OCI-LY3 (cell line): ENCODE measurements around the gene IMMP2L.
"Not testable (repeated sequence)": the region's sequence is repeated elsewhere in the genome, so short reads cannot be mapped to it uniquely, and the experiment has no call there.

Experiments used
- H2AFZ ChIP-seq: fragments of 200-600, 300-600 bp; shearing (Covaris generic); 2 replicates; pipeline ENCODE4 v1.6.0; 2014; ENCODE audit warnings: antibody characterized with exemption, low read depth, low read length
- H3K27ac ChIP-seq: fragments of 200-600, 300-600 bp; sonication (generic); 2 replicates; pipeline ENCODE4 v1.5.1; 2014; ENCODE audit warnings: mild to moderate bottlenecking, low read length, moderate library complexity, mixed read lengths
- H3K27me3 ChIP-seq: fragments of 200-600, 300-600 bp; sonication (generic); 2 replicates; pipeline ENCODE4 v1.6.1; 2014; ENCODE audit warnings: low read depth, low read length, mixed read lengths
- H3K36me3 ChIP-seq: fragments of 200-600, 300-600 bp; sonication (generic); replicated peaks from 2 replicates; pipeline ENCODE3; 2014; ENCODE audit warnings: low read depth, low read length, mixed read lengths
- H3K4me1 ChIP-seq: fragments of 300-600, 200-600 bp; sonication (generic); 2 replicates; pipeline ENCODE4 v1.6.1; 2014; ENCODE audit warnings: low read length, mixed read lengths
- H3K4me2 ChIP-seq: fragments of 200-600, 300-600 bp; sonication (generic); 2 replicates; pipeline ENCODE4 v1.6.1; 2014; ENCODE audit warnings: low read length, mixed read lengths
- H3K4me3 ChIP-seq: fragments of 300-600, 200-600 bp; sonication (generic); 2 replicates; pipeline ENCODE4 v1.5.1; 2014; ENCODE audit warnings: antibody characterized with exemption, mild to moderate bottlenecking, low read length, moderate library complexity
- H3K79me2 ChIP-seq: fragments of 300-600, 200-600 bp; shearing (Covaris generic); 2 replicates; pipeline ENCODE4 v1.6.1; 2014; ENCODE audit warnings: mild to moderate bottlenecking, low read length, mixed read lengths
- H3K9ac ChIP-seq: fragments of 300-600, 200-600 bp; shearing (Covaris generic); 2 replicates; pipeline ENCODE4 v1.6.0; 2014; ENCODE audit warnings: mild to moderate bottlenecking, low read length, moderate library complexity
- H3K9me3 ChIP-seq: fragments of 200-600, 300-600 bp; shearing (Covaris generic); 2 replicates; pipeline ENCODE4 v1.6.1; 2014; ENCODE audit warnings: low read length, mixed read lengths; ENCODE audit not compliant: insufficient read depth
- H4K20me1 ChIP-seq: fragments of 200-600, 300-600 bp; sonication (generic); 2 replicates; pipeline ENCODE4 v1.6.1; 2016; ENCODE audit warnings: low read length, mixed read lengths; ENCODE audit not compliant: insufficient read depth
- CTCF ChIP-seq: fragments of 200-600, 300-600 bp; sonication (generic); IDR thresholded peaks from 2 replicates; pipeline ENCODE4 v1.5.1; 2014; ENCODE audit warnings: antibody characterized with exemption, low read length, low read depth
- EZH2phosphoT487 ChIP-seq: fragments of 200-600 bp; shearing (Covaris generic); IDR thresholded peaks from 2 replicates; pipeline ENCODE4 v1.6.1; 2018; ENCODE audit warnings: antibody characterized with exemption, mixed run types, low read depth

IMMP2L gene

DNA sequence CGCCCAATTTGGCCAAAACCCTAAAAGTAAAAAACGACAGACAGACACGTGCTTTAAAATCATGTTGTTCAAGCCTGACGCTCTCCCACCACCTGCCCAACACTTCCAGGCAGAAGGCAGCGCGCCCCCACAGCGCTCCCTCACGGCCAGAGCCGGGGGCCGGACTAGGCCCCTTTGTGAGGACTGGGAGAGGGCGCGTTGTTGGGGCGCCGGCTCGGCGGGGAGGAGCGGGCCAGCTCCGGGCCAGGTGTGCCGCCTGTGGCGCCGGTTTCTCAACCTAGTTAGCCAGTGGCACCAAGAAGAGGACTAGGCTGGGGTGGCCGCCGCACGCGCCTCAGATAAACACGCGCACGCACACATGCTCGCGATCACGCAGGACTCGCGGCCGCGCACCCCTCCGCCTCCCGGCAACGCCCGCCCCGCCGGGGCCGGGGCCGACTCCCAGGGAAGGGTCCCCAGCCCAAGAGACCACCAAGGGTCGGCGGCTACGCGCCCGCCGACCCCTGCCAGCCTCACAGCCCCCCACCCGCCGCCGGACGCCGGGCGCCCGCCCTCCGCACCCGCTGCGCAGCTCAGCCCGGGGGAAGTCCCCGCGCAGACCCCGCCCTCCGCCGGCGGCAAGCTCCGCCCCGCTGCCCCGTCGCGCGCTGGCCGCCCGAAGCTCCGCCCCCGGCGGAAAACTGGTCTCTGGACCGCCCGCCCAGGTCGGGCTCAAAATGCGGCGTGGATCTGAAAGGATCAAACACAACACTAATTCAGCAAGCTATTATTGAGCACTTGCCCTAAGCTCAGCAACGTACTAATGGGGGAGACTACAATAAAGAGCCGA is at the start of gene IMMP2L:
Gene IMMP2L, minus strand, starts transcription at position 589 of the 829 bp plus-strand sequence.
- H3K9me3 ChIP-seq, result no peaks in the 10 kb centered on the region
- H3K9ac ChIP-seq, result peak within 1 kb of the TSS; percentile 80
- peak within 1 kb of the TSS; percentile 36 for H3K27ac ChIP-seq
- H3K4me2 ChIP-seq, result peak within 1 kb of the TSS; percentile 90
- H3K4me1 ChIP-seq, result peaks cover 13% of the 10 kb centered on the region; the same call in 1 of the 2 replicates
- peak within 1 kb of the TSS; percentile 91 for H2AFZ ChIP-seq
- H3K4me3 ChIP-seq, result peak within 1 kb of the TSS; percentile 88
- H3K36me3 ChIP-seq, result peaks cover 10% of the 10 kb centered on the region
- H4K20me1 ChIP-seq, result no peaks in the 10 kb centered on the region
- peaks cover 16% of the 10 kb centered on the region for H3K79me2 ChIP-seq
- no peaks in the 10 kb centered on the region for H3K27me3 ChIP-seq
- TF ChIP-seq CTCF (peak; percentile 57), EZH2phosphoT487 (no peak)

DNA sequence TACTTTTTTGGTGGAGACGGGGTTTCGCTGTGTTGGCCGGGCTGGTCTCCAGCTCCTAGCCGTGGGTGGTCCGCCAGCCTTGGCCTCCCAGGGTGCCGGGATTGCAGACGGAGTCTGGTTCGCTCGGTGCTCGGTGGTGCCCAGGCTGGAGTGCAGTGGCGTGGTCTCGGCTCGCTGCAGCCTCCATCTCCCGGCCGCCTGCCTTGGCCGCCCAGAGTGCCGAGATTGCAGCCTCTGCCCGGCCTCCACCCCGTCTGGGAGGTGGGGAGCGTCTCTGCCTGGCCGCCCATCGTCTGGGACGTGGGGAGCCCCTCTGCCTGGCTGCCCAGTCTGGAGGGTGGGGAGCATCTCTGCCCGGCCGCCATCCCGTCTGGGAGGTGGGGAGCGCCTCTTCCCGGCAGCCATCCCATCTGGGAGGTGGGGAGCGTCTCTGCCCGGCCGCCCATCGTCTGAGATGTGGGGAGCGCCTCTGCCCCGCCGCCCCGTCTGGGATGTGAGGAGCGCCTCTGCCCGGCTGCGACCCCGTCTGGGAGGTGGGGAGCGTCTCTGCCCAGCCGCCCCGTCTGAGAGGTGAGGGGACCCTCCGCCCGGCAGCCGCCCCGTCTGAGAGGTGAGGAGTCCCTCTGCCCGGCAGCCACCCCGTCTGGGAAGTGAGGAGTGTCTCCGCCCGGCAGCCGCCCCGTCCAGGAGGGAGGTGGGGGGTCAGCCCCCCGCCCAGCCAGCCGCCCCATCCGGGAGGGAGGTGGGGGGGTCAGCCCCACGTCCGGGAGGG is 47.4 kb upstream of the IMMP2L start:
- not testable (repeated sequence) for H3K27ac ChIP-seq, H4K20me1 ChIP-seq, H3K4me1 ChIP-seq, H2AFZ ChIP-seq, H3K4me3 ChIP-seq, H3K4me2 ChIP-seq, H3K9ac ChIP-seq, H3K9me3 ChIP-seq, H3K36me3 ChIP-seq, H3K79me2 ChIP-seq, H3K27me3 ChIP-seq

DNA sequence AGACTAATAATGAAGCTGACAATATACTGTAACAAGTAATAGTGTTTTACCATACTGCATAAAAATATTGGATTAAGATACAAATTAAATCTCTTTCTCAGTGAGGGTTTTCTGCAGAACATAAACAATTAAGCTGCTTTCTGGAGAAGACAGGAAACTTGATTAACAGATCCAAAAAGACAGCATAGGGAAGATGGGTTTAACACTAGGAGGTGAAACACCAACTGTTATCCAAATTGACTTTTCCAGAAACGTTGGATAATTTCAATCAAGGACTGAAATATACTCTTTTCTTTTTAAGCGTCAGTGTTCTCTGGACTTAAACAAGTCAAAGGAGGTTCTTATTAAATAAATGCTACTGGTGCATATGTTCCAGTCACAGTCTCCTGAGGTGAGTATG is 45.3 kb upstream of the IMMP2L start:
- Histone ChIP-seq H3K27me3 (no peaks in the 10 kb centered on the region), H3K36me3 (no peaks in the 10 kb centered on the region), H3K9me3 (no peaks in the 10 kb centered on the region), H3K4me1 (no peaks in the 10 kb centered on the region), H3K27ac (no peak overlapping the region), H4K20me1 (no peaks in the 10 kb centered on the region), H3K9ac (no peak overlapping the region), H3K4me2 (no peak overlapping the region), H3K79me2 (no peaks in the 10 kb centered on the region), H2AFZ (no peak overlapping the region), H3K4me3 (no peak overlapping the region)
- TF ChIP-seq EZH2phosphoT487 (no peak), CTCF (no peak)

- H3K79me2 ChIP-seq, result no peaks in the 10 kb centered on the region
- no peak overlapping the region for H3K9ac ChIP-seq
- no peaks in the 10 kb centered on the region for H3K36me3 ChIP-seq
- H3K4me2 ChIP-seq, result no peak overlapping the region
- H4K20me1 ChIP-seq, result no peaks in the 10 kb centered on the region
- H3K4me1 ChIP-seq, result no peaks in the 10 kb centered on the region
- no peak overlapping the region for H3K27ac ChIP-seq
- H3K27me3 ChIP-seq, result no peaks in the 10 kb centered on the region
- H3K4me3 ChIP-seq, result no peak overlapping the region
- TF ChIP-seq CTCF (no peak), EZH2phosphoT487 (no peak)
- no peak overlapping the region for H2AFZ ChIP-seq
- no peaks in the 10 kb centered on the region for H3K9me3 ChIP-seq
These were observed 43.0 kb upstream of the IMMP2L start for GRCh38 chr7:111605246-111605645.
